AG09309 (cell line): ENCODE measurements around the gene CNTNAP1.
"Not testable (repeated sequence)": the region's sequence is repeated elsewhere in the genome, so short reads cannot be mapped to it uniquely, and the experiment has no call there.

ENCODE experiments used
- DNase-seq: peaks from one replicate; pipeline ENCODE4 v3.0.0-alpha.2; 2010; ENCODE audit warnings: low read depth
- H3K4me3 ChIP-seq: 2 replicates; pipeline ENCODE4 v1.5.1; 2011; ENCODE audit warnings: mild to moderate bottlenecking, low read depth, low read length, moderate library complexity; ENCODE audit not compliant: control insufficient read depth
- CTCF ChIP-seq: IDR thresholded peaks from 2 replicates; pipeline ENCODE4 v1.5.1; 2011; ENCODE audit warnings: mild to moderate bottlenecking, low read depth, low read length, inconsistent platforms; ENCODE audit not compliant: insufficient read depth, control insufficient read depth; ENCODE audit errors: missing control alignments

Gene CNTNAP1

DNA sequence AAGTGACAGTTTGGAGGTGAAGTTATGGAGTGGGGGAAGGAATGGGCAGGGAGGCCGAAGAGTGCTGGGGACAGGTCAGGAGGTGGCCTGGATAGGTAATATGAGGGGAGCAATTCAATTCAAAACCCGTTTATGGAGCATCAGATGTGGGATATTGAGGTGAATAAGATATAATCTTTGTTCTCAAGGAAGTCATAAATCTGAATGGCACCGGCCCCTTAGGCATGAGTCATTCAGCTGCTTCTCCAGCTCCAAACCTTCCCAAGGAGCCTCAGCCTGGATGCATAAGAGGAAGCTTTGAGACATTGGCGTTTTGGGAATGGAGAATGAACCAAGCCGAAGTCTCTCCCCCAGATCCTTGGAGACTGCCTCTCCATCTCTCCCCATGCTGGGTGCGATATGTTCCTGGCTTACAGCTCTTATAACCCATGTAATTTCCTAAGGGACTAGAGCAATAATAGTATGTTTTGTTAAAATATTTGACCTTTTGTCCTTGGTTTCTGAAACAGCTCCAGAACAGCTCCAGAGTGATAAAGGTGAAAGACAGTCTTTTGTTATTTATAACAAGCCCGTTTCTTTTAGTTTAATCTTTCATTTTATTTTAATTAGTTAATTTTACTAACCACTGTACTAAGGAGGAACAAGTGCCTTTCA is 21.5 kb upstream of the CNTNAP1 start:
- no peak for DNase-seq
- TF ChIP-seq CTCF: no peak
- no peak overlapping the region for H3K4me3 ChIP-seq

DNA sequence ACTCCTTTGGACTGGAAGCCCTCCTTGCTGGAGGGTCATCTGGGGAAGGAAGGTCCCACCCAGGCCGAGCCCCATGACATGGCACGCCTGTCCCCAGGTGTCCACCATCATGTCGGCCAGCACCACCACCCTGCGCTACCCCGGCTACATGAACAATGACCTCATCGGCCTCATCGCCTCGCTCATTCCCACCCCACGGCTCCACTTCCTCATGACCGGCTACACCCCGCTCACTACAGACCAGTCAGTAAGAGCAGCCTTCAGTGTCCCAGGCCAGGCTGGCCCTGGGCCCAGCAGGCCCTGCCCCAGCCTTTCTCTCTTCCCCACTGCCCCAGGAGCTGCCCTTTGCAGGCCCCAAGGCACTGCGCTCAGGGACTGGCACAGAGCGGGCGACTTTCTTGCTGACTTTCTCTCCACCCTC is 16.7 kb upstream of the CNTNAP1 start:
- DNase-seq: no peak
- no peak for TF ChIP-seq CTCF
- no peak overlapping the region for H3K4me3 ChIP-seq

GRCh38 chr17:42666126-42666525 is 16.2 kb upstream of the CNTNAP1 start:
- not testable (repeated sequence) for DNase-seq, H3K4me3 ChIP-seq

- H3K4me3 ChIP-seq: no peak overlapping the region
- no peak for TF ChIP-seq CTCF
- no peak for DNase-seq
Measured at GRCh38 chr17:42667088-42667951, 15.0 kb upstream of the CNTNAP1 start.

DNA sequence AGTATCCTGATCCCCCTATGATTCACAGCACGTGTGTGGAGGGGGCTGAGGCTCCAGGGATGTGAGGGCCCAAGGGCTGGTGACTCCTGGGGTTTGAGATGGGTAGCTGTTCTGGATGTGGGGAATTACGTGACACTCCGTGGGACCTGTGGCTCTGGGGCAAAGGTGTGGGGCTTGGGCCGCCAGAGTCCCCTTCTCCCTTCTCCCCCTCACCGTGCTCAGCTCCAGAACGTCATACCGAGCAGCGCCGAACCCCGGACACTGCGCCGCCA is 12.7 kb upstream of the CNTNAP1 start:
- no peak for DNase-seq

GRCh38 chr17:42669977-42670788 is 12.1 kb upstream of the CNTNAP1 start:
- TF ChIP-seq CTCF: no peak
- no peak for DNase-seq

More for the DNA sequence above, 12.7 kb upstream of the CNTNAP1 start:
- H3K4me3 ChIP-seq: no peak overlapping the region
- TF ChIP-seq CTCF: no peak

More at GRCh38 chr17:42669977-42670788, 12.1 kb upstream of the CNTNAP1 start:
- H3K4me3 ChIP-seq: no peak overlapping the region
